Activated naive CD4-positive, alpha-beta T cell treated with anti-CD3 and anti-CD28 coated beads, Interleukin-2, amount 10 ng/mL, durations not matched to agents 5 hours and 36 hours (primary cell): ENCODE data around the gene MAPK14. TPM values are rescaled to one million over a fixed set of nuclear protein-coding genes. Genes with fewer than 3 reads are reported as not detected.

ENCODE experiments used
- total RNA-seq, 2 experiments: library from RNA; stranded (reverse); gene quantifications; one replicate each; pipeline ENCODE4 v1.2.3, GENCODE V29; 2021

MAPK14 gene
- 10 to 100 TPM; 59.7 to 60.2 TPM for total RNA-seq

DNA sequence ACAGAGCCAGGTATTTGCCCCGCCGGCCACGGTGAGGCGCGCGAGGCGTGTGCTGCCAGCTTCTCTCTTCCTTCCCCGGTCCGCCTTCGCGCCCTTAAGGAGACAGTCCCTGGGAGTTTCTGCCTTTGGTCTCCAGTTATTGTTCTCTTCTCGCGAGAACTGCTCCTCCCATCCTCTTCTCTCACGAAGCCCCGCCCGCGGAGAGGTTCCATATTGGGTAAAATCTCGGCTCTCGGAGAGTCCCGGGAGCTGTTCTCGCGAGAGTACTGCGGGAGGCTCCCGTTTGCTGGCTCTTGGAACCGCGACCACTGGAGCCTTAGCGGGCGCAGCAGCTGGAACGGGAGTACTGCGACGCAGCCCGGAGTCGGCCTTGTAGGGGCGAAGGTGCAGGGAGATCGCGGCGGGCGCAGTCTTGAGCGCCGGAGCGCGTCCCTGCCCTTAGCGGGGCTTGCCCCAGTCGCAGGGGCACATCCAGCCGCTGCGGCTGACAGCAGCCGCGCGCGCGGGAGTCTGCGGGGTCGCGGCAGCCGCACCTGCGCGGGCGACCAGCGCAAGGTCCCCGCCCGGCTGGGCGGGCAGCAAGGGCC, at the start of gene MAPK14:
MAPK14 (plus strand) TSS at position 308 of the 587 bp plus-strand sequence. CDS start 350 bp downstream, outside the sequence.

GRCh38 chr6:36023996-36024795, 3.4 kb upstream of the MAPK14 start, which contains the start of gene SLC26A8:
Gene SLC26A8, minus strand, starts transcription at chr6:36024641. Its CDS starts 4,934 bp downstream, at chr6:36019707.

GRCh38 chr6:36129941-36130666, 102.5 kb downstream of the MAPK14 start, which contains the start of gene MAPK13:
Gene MAPK13, plus strand, starts transcription at chr6:36130513. Its CDS starts 70 bp downstream, at chr6:36130583.

Other genes with a start within 250 kb of the MAPK14 start
- gene CLPSL1, start 246.8 kb upstream of the MAPK14 start, total RNA-seq: not detected
- not detected for gene CLPS, start 230.5 kb upstream of the MAPK14 start, total RNA-seq
- gene LHFPL5, start 222.5 kb upstream of the MAPK14 start, total RNA-seq: not detected
- 10 to 100 TPM; 69.9 to 70.9 TPM for gene SRPK1, start 106.7 kb upstream of the MAPK14 start, total RNA-seq
- gene SLC26A8, start 3.2 kb upstream of the MAPK14 start, total RNA-seq: not detected
- 10 to 100 TPM; 46.9 to 50.7 TPM for gene MAPK13, start 102.7 kb downstream of the MAPK14 start, total RNA-seq
- gene BRPF3, start 168.9 kb downstream of the MAPK14 start, total RNA-seq: 10 to 100 TPM; 21.5 to 23.1 TPM
- not detected for gene PNPLA1, start 242.3 kb downstream of the MAPK14 start, total RNA-seq